ENCODE data around the gene TMOD4. TPM values are rescaled to one million over a fixed set of nuclear protein-coding genes. Genes with fewer than 3 reads are reported as not detected.
"Not testable (repeated sequence)": the region's sequence is repeated elsewhere in the genome, so short reads cannot be mapped to it uniquely, and the experiment has no call there.

TMOD4 gene
- polyA plus RNA-seq (2013, experiment 1 of 2) = 0.81 TPM
- not detected for polyA plus RNA-seq (2013, experiment 2 of 2)

- H3K27ac ChIP-seq (ENCODE audit: low read depth, low read length, severe bottlenecking) = no peak within 1 kb of the TSS
- H3K4me1 ChIP-seq (ENCODE audit: control insufficient read depth, insufficient read depth, low read length, poor library complexity, severe bottlenecking) = no peaks in the 10 kb centered on the region
- 80 to 100% methylated on average over 1 to 2 of the region's 4 CpGs for WGBS, 2 experiments (ENCODE audit: insufficient coverage in 2 of 2)
- no peak within 1 kb of the TSS for H3K4me3 ChIP-seq (ENCODE audit: extremely low read depth, insufficient read depth, low read length, poor library complexity, severe bottlenecking)
- no peaks in the 10 kb centered on the region for H3K9me3 ChIP-seq (ENCODE audit: control insufficient read depth, low read length)
- H3K36me3 ChIP-seq (ENCODE audit: control insufficient read depth, insufficient read depth, low read length) = peaks cover 76% of the 10 kb centered on the region
These were observed at the start of gene TMOD4 for GRCh38 chr1:151175863-151176262. Gene TMOD4 (minus strand): TSS chr1:151175981. CDS start chr1:151174875, 1,106 bp downstream.

GRCh38 chr1:151222130-151222529, 46.3 kb upstream of the TMOD4 start:
- Histone ChIP-seq H3K9me3 (ENCODE audit: control insufficient read depth, low read length) (no peaks in the 10 kb centered on the region), H3K36me3 (ENCODE audit: control insufficient read depth, insufficient read depth, low read length) (peaks cover 78% of the 10 kb centered on the region), H3K4me3 (ENCODE audit: extremely low read depth, insufficient read depth, low read length, poor library complexity, severe bottlenecking) (no peak overlapping the region), H3K27ac (ENCODE audit: low read depth, low read length, severe bottlenecking) (no peak overlapping the region), H3K4me1 (ENCODE audit: control insufficient read depth, insufficient read depth, low read length, poor library complexity, severe bottlenecking) (no peaks in the 10 kb centered on the region)
- WGBS, 2 experiments (ENCODE audit: insufficient coverage in 2 of 2) = 100% methylated on average over 3 of the region's 4 CpGs

GRCh38 chr1:151221616-151222015, 45.8 kb upstream of the TMOD4 start:
- no peak overlapping the region for H3K4me3 ChIP-seq (ENCODE audit: extremely low read depth, insufficient read depth, low read length, poor library complexity, severe bottlenecking)
- no peak overlapping the region for H3K27ac ChIP-seq (ENCODE audit: low read depth, low read length, severe bottlenecking)
- no peaks in the 10 kb centered on the region for H3K4me1 ChIP-seq (ENCODE audit: control insufficient read depth, insufficient read depth, low read length, poor library complexity, severe bottlenecking)
- H3K36me3 ChIP-seq (ENCODE audit: control insufficient read depth, insufficient read depth, low read length) = peaks cover 75% of the 10 kb centered on the region
- no CpG with 5 or more reads among the region's 1 CpG for WGBS, 2 experiments (ENCODE audit: insufficient coverage in 2 of 2)
- H3K9me3 ChIP-seq (ENCODE audit: control insufficient read depth, low read length) = no peaks in the 10 kb centered on the region

GRCh38 chr1:151213560-151213959, 37.8 kb upstream of the TMOD4 start:
- no CpG with 5 or more reads among the region's 2 CpGs for WGBS, 2 experiments (ENCODE audit: insufficient coverage in 2 of 2)
- Histone ChIP-seq H3K4me1 (ENCODE audit: control insufficient read depth, insufficient read depth, low read length, poor library complexity, severe bottlenecking) (no peaks in the 10 kb centered on the region), H3K27ac (ENCODE audit: low read depth, low read length, severe bottlenecking) (no peak overlapping the region), H3K36me3 (ENCODE audit: control insufficient read depth, insufficient read depth, low read length) (peaks cover 53% of the 10 kb centered on the region), H3K9me3 (ENCODE audit: control insufficient read depth, low read length) (no peaks in the 10 kb centered on the region), H3K4me3 (ENCODE audit: extremely low read depth, insufficient read depth, low read length, poor library complexity, severe bottlenecking) (no peak overlapping the region)

- Histone ChIP-seq H3K9me3 (ENCODE audit: control insufficient read depth, low read length) (no peaks in the 10 kb centered on the region), H3K4me3 (ENCODE audit: extremely low read depth, insufficient read depth, low read length, poor library complexity, severe bottlenecking) (no peak overlapping the region), H3K27ac (ENCODE audit: low read depth, low read length, severe bottlenecking) (no peak overlapping the region), H3K4me1 (ENCODE audit: control insufficient read depth, insufficient read depth, low read length, poor library complexity, severe bottlenecking) (no peaks in the 10 kb centered on the region), H3K36me3 (ENCODE audit: control insufficient read depth, insufficient read depth, low read length) (peaks cover 54% of the 10 kb centered on the region)
- WGBS, 2 experiments (ENCODE audit: insufficient coverage in 2 of 2) = 96 to 99% methylated on average over 11 to 14 of the region's 15 CpGs
These were observed 36.4 kb upstream of the TMOD4 start for GRCh38 chr1:151211972-151212705.

GRCh38 chr1:151210830-151211229, 35.0 kb upstream of the TMOD4 start:
- H3K27ac ChIP-seq (ENCODE audit: low read depth, low read length, severe bottlenecking) = no peak overlapping the region
- no peaks in the 10 kb centered on the region for H3K4me1 ChIP-seq (ENCODE audit: control insufficient read depth, insufficient read depth, low read length, poor library complexity, severe bottlenecking)
- 86% methylated on average over 1 of the region's 1 CpG; no CpG with 5 or more reads in 1 of the 2 experiments for WGBS, 2 experiments (ENCODE audit: insufficient coverage in 2 of 2)
- no peak overlapping the region for H3K4me3 ChIP-seq (ENCODE audit: extremely low read depth, insufficient read depth, low read length, poor library complexity, severe bottlenecking)
- no peaks in the 10 kb centered on the region for H3K9me3 ChIP-seq (ENCODE audit: control insufficient read depth, low read length)
- peaks cover 65% of the 10 kb centered on the region for H3K36me3 ChIP-seq (ENCODE audit: control insufficient read depth, insufficient read depth, low read length)

GRCh38 chr1:151205381-151205965, 29.7 kb upstream of the TMOD4 start:
- H3K9me3 ChIP-seq (ENCODE audit: control insufficient read depth, low read length); H3K4me3 ChIP-seq (ENCODE audit: extremely low read depth, insufficient read depth, low read length, poor library complexity, severe bottlenecking); H3K4me1 ChIP-seq (ENCODE audit: control insufficient read depth, insufficient read depth, low read length, poor library complexity, severe bottlenecking); H3K27ac ChIP-seq (ENCODE audit: low read depth, low read length, severe bottlenecking): not testable (repeated sequence)
- peaks cover 85% of the 10 kb centered on the region for H3K36me3 ChIP-seq (ENCODE audit: control insufficient read depth, insufficient read depth, low read length)
- WGBS, 2 experiments (ENCODE audit: insufficient coverage in 2 of 2) = 97% methylated on average over 10 to 11 of the region's 12 CpGs

GRCh38 chr1:151199873-151200581, 24.2 kb upstream of the TMOD4 start:
- Histone ChIP-seq H3K4me3 (ENCODE audit: extremely low read depth, insufficient read depth, low read length, poor library complexity, severe bottlenecking) (peak overlapping the region; percentile 100), H3K4me1 (ENCODE audit: control insufficient read depth, insufficient read depth, low read length, poor library complexity, severe bottlenecking) (no peaks in the 10 kb centered on the region), H3K9me3 (ENCODE audit: control insufficient read depth, low read length) (no peaks in the 10 kb centered on the region), H3K36me3 (ENCODE audit: control insufficient read depth, insufficient read depth, low read length) (peaks cover 40% of the 10 kb centered on the region), H3K27ac (ENCODE audit: low read depth, low read length, severe bottlenecking) (peak overlapping the region; percentile 73)
- WGBS, 2 experiments (ENCODE audit: insufficient coverage in 2 of 2) = 19 to 22% methylated on average over 7 of the region's 11 CpGs

- Histone ChIP-seq H3K4me1 (ENCODE audit: control insufficient read depth, insufficient read depth, low read length, poor library complexity, severe bottlenecking) (no peaks in the 10 kb centered on the region), H3K27ac (ENCODE audit: low read depth, low read length, severe bottlenecking) (peak within 1 kb of the TSS; percentile 89), H3K9me3 (ENCODE audit: control insufficient read depth, low read length) (no peaks in the 10 kb centered on the region), H3K36me3 (ENCODE audit: control insufficient read depth, insufficient read depth, low read length) (peaks cover 24% of the 10 kb centered on the region), H3K4me3 (ENCODE audit: extremely low read depth, insufficient read depth, low read length, poor library complexity, severe bottlenecking) (peak within 1 kb of the TSS; percentile 100)
- 0% methylated on average over 46 to 52 of the region's 60 CpGs for WGBS, 2 experiments (ENCODE audit: insufficient coverage in 2 of 2)
These were observed 22.7 kb upstream of the TMOD4 start, which contains the start of gene PIP5K1A for GRCh38 chr1:151198254-151199127. Gene PIP5K1A (plus strand): TSS chr1:151198552. CDS start chr1:151198997, 445 bp downstream.

GRCh38 chr1:151197863-151198253, 22.1 kb upstream of the TMOD4 start:
- 42 to 46% methylated on average over 8 to 9 of the region's 10 CpGs for WGBS, 2 experiments (ENCODE audit: insufficient coverage in 2 of 2)
- Histone ChIP-seq H3K36me3 (ENCODE audit: control insufficient read depth, insufficient read depth, low read length) (peaks cover 20% of the 10 kb centered on the region), H3K4me3 (ENCODE audit: extremely low read depth, insufficient read depth, low read length, poor library complexity, severe bottlenecking) (peak overlapping the region; percentile 100), H3K27ac (ENCODE audit: low read depth, low read length, severe bottlenecking) (peak overlapping the region; percentile 89), H3K9me3 (ENCODE audit: control insufficient read depth, low read length) (no peaks in the 10 kb centered on the region), H3K4me1 (ENCODE audit: control insufficient read depth, insufficient read depth, low read length, poor library complexity, severe bottlenecking) (no peaks in the 10 kb centered on the region)
